ENCODE data around the gene SLC9C1.
A peak's percentile ranks its signal among the peaks of the same experiment; 100 is the strongest.

SLC9C1 gene

GRCh38 chr3:112115806-112116383 lies 178.1 kb downstream of the SLC9C1 start:
- no peak for DNase-seq (ENCODE audit: low read depth in 2 of 3, low spot score in 2 of 3)

GRCh38 chr3:112115161-112115739 lies 178.8 kb downstream of the SLC9C1 start:
- DNase-seq (ENCODE audit: low read depth in 2 of 3, low spot score in 2 of 3), result no peak

- no peak for DNase-seq (ENCODE audit: low read depth in 2 of 3, low spot score in 2 of 3)
Measured at GRCh38 chr3:112114576-112115160, 179.3 kb downstream of the SLC9C1 start.

GRCh38 chr3:112111785-112112402 lies 182.1 kb downstream of the SLC9C1 start:
- peak in 1 of 3 experiments; percentile 20 for DNase-seq (ENCODE audit: low read depth in 2 of 3, low spot score in 2 of 3)

- no peak for DNase-seq (ENCODE audit: low read depth in 2 of 3, low spot score in 2 of 3)
Measured at GRCh38 chr3:112109322-112109721, 184.7 kb downstream of the SLC9C1 start.

GRCh38 chr3:112104774-112105173 lies 189.2 kb downstream of the SLC9C1 start:
- DNase-seq (ENCODE audit: low read depth in 2 of 3, low spot score in 2 of 3), result no peak

- no peak for DNase-seq (ENCODE audit: low read depth in 2 of 3, low spot score in 2 of 3)
Measured at GRCh38 chr3:112101916-112102315, 192.1 kb downstream of the SLC9C1 start.

- DNase-seq (ENCODE audit: low read depth in 2 of 3, low spot score in 2 of 3), result no peak
Measured at GRCh38 chr3:112097378-112097777, 196.6 kb downstream of the SLC9C1 start.

GRCh38 chr3:112096176-112096575 lies 197.8 kb downstream of the SLC9C1 start:
- no peak for DNase-seq (ENCODE audit: low read depth in 2 of 3, low spot score in 2 of 3)

GRCh38 chr3:112095731-112096130 lies 198.3 kb downstream of the SLC9C1 start:
- DNase-seq (ENCODE audit: low read depth in 2 of 3, low spot score in 2 of 3), result no peak

- DNase-seq (ENCODE audit: low read depth in 2 of 3, low spot score in 2 of 3), result no peak
Measured at GRCh38 chr3:112093180-112093522, 200.9 kb downstream of the SLC9C1 start.

GRCh38 chr3:112092496-112093179 lies 201.4 kb downstream of the SLC9C1 start:
- DNase-seq (ENCODE audit: low read depth in 2 of 3, low spot score in 2 of 3), result no peak

- no peak for DNase-seq (ENCODE audit: low read depth in 2 of 3, low spot score in 2 of 3)
Measured at GRCh38 chr3:112090887-112091586, 203.0 kb downstream of the SLC9C1 start.
